Effector CD4-positive, alpha-beta T cell (primary cell): ENCODE measurements around the gene SDE2.
"Not testable (repeated sequence)": the region's sequence is repeated elsewhere in the genome, so short reads cannot be mapped to it uniquely, and the experiment has no call there.

ENCODE experiments used
- DNase-seq: peaks from one replicate; pipeline ENCODE4 v3.0.0-alpha.2; 2020

SDE2 gene

DNA sequence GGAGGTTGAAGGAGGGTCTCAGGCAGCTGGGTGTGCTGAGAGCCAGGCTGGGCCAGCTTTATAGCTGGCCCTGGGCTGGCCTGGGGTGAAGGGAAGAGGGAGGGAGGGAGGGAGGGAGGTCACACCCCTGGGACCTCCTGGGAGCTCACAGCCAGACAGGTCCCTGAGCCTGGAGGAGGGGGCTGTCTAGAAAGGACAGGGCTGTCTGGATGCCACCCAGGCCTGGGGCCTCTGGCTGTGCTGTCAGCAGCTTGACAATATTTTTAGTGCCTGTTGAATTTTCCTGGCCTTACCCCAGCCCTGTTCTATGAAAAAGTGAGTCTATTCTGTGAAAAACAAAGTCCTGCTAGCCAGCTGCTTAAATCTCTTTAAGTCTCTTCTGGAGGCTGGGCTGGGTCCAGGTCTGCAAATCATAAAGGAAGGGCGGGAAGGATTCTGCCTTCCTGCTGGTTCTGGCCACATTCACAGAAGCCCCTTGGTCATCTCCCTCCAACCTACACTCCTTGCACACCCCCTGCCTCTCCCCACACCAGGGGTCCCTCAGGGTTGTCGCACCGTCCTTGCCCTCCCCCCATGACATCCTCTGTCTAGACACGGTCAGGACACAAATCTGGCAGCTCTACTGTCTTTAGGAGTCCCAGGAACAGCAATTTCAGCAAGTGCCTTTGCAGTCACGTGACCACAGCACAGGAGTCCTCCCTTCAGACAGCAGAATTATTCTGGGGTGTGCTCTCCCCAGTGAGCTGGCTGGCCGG is 57.8 kb downstream of the SDE2 start, which contains the start of gene LEFTY2:
TSS of gene LEFTY2 (minus strand) at position 34 of the 755 bp plus-strand sequence. CDS start 80 bp downstream, outside the sequence.
- no peak for DNase-seq

DNA sequence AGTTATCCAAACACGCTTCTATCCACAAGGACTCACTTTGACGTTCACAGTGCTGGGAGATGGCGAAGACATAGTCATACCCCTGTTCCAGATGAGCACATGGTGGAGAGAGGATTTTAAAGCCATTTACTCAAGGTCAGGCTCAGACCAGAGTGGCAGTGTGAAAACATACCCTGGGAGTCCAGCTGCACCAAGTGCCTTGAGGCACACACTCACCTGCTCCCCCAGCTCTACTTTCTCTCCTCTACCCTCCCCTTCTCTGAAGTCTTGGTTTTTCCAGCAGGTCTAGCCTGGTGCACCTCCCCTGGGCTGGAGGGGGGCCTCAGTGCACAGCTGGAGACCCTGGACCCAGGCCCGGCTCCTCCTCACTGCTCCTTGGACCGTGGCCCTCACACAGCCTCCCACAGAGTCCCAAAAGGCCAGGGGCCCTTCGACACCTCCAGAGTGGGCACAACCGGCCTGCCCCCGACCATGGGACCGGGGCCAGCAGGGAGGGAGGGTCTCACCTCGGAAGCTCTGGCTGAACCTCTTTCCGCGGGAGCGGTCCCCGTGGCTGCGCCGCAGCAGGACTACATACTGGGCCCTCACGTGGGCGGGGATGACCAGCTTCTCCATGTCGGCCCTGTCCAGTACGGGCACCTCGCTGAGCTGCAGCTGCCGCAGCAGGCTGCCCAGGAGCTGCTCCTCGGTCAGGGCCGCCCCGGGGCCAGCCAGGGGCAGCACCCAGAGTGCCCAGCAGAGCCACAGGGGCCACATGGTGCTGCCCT is 58.6 kb downstream of the SDE2 start:
- no peak for DNase-seq

DNA sequence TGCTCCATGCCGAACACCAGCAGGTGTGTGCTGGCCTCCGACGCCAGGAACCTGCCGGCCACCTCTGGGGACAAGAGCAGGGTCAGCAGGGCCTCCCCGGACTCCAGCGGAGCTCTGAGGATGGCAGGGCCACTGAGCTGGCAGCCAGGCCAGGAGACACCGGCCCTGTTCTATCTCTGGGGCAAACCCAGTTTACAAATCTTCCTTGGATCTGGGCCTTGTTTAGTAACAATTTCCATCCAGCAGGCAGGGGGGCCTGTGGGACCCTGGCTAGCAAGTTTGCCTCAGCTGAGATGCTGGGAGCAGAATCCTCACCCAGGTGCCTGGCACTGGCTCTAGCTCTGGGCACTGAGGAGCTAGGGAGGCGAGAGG is 59.2 kb downstream of the SDE2 start:
- DNase-seq = not testable (repeated sequence)

- not testable (repeated sequence) for DNase-seq
These were observed 59.8 kb downstream of the SDE2 start for GRCh38 chr1:225939097-225939938.

DNA sequence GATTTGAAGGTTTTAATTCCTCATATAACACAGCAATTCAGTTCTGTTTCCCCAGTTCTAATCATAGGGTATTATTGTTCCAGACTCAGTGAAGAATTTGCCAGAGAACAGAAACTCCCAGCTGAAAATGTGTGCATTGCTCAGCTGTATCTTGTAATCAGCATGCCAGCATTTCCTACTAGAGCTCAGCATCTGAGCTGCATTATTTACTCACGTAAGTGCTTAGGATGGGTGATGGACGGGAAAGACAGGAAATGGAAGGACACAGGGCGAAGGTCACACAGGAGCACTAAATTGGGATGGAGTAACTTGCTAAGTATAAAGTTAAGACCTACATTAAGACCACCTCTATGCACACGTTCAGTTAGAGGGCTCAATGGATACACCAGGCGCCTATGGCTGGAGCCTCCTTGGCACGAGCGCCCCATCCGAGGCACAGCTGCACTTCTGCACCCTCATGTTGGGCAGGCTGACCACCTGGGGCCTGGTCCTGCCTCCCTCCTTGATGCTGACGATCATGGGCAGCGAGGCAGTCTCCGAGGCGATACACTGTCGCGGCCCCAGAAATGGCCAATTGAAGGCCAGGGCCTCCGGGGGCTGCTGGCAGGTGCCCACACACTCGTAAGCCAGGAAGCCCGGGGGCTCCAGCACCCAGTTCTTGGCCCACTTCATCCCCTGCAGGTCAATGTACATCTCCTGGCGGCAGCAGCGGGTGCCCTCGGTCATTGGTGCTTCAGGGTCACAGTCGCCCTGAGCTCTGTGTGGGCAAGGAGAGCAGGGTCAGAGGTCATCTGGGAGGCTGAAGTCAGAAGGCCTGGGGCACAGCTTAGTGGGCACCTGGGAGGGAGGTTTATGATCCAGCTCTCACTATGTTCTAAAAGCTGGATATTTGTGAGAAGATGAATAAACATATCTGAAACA is 61.8 kb downstream of the SDE2 start:
- DNase-seq = no peak

DNA sequence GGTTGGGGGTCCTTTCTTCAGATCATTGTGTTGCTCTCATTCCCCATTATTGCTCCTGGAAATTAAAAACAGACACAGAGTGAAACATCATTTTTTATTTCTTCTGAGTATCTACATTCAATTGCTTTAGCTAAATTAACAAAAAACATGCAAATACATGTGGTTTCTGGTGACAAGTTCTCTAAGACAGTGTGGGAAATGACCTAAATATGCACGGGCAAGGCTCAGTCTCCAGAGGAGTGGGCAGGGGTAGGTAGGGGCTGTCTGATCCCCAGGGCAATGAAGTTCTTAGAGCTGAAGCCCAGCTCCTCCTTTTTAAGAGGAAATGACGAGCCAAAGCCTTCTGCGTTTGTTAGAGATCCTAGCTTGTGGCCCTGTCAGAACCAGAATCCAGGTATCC is 62.6 kb downstream of the SDE2 start:
- DNase-seq = no peak

- not testable (repeated sequence) for DNase-seq
These were observed 63.1 kb downstream of the SDE2 start for GRCh38 chr1:225936086-225936485.

DNA sequence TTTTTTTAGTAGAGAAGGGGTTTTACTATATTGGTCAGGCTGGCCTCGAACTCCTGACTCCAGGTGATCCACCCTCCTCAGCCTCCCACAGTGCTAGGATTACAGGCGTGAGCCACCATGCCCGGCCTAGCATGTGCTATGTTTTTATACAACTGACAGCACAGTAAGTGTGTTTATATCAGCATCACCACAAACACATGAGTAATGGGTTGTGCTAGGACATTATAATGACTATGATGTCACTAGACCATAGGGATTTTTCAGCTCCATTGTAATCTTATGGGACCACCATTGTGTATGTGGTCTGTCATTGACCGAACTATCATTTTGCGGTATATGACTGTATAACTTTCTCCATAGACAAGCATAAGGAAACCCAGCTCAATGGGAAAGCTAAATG is 64.4 kb downstream of the SDE2 start:
- no peak for DNase-seq

GRCh38 chr1:225933072-225933471 is 66.1 kb downstream of the SDE2 start:
- no peak for DNase-seq
